HG02885 (cell line): ENCODE measurements around the gene NPIPA5.
"Not testable (repeated sequence)": the region's sequence is repeated elsewhere in the genome, so short reads cannot be mapped to it uniquely, and the experiment has no call there.

ENCODE experiments used
- ATAC-seq: cut with Tn5 transposase; IDR thresholded peaks from one replicate; pipeline ENCODE4 v1.9.1; 2021; ENCODE audit warnings: mild to moderate bottlenecking; ENCODE audit not compliant: unreplicated experiment, poor library complexity

Gene NPIPA5

DNA sequence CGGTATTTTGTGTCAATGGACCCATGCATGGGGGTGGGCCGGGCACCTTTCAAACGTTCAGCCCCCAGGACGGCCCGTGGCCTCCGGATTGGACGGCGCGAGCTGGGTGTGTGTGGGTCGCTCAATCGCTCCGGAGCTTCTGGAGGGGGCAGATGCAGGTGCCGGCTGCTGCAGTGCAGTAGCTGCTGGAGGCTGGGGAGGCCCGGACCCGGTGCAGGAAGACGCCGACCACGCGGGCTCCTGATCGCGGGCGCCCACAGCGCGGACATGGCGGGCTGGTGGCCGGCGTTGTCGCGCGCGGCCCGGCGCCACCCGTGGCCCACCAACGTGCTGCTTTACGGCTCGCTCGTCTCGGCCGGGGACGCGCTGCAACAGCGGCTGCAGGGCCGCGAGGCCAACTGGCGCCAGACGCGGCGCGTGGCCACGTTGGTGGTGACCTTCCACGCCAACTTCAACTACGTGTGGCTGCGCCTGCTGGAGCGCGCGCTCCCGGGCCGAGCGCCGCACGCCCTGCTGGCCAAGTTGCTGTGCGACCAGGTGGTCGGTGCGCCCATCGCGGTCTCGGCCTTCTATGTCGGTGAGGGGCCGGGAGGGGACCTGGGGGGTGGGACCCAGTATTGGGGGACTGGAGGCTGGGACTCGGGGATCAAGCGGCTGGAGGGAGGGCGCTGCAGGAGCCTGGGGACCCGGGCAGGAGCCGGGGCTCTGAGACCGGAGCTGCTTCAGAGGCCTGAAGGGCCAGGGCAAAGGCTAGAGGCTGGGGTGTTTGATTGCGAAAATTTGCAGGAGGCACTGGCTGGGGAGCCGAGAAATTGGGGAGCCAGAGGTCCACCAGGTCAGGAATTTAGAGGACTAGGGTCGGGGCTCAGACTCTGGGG, 17.8 kb upstream of the NPIPA5 start, which contains the start of gene MPV17L:
Gene MPV17L (plus strand): TSS at position 124 of the 878 bp plus-strand sequence. CDS start 144 bp downstream, at position 268.
- ATAC-seq, result not testable (repeated sequence)

GRCh38 chr16:15393025-15393424, 14.9 kb upstream of the NPIPA5 start:
- not testable (repeated sequence) for ATAC-seq

DNA sequence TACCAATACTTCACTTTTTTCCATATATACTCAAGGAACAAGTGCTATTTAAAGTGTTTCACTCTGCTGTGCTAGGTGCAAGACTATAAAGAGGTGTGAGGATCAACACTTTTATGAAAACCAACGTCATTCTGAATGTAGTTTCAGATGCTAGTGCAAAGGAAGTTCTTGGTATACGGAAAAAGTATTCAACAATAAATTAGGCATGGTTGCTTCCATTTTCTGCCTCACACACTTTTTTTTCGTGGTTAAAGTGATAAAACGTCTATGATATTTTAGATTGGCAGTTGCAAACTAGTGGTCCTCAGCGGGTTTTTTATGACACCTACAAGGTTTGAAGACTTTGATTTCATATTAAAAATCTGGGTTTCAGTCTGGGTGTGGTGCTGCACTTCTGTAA, 11.8 kb upstream of the NPIPA5 start:
- not testable (repeated sequence) for ATAC-seq

GRCh38 chr16:15388060-15388459, 10.0 kb upstream of the NPIPA5 start:
- ATAC-seq, result not testable (repeated sequence)

DNA sequence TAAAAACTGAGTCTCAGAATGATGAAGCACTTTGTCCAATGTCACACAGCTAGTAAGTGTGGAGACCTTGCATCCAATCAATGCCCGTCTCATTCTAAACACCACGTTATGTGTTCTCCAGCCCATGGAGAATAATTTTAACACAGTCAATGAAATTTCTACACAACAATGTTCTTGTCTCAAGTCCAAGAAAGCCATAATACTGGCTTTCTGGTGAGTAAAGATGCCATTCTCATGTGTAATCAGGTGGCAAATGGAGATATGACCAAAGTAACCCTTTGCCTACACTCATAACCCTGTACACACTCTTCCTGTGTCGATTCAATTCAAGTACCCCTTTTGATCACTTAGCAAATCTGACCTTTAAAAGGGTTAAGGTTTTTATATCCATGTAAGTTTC, 4.7 kb upstream of the NPIPA5 start:
- not testable (repeated sequence) for ATAC-seq

- not testable (repeated sequence) for ATAC-seq
Measured at GRCh38 chr16:15357495-15357894, 20.6 kb downstream of the NPIPA5 start.

DNA sequence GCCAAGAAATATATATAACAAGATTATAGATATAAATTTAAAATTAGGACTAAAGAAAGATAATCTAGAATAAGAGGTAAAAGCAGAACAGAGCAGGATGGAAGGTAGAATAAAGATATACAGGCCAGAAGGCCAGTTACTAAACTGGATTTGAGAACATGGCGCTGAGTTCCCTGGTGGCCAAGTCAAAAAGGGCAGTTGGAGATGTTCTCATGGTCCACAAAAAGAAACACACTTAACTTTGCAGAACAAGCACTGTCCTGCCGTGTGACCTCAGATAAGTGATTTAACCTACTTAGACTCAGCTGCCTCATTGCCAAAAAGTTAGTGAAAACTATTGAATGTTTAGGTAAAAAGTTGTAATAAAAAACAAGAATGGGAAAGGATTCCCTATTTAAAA, 23.2 kb downstream of the NPIPA5 start:
- not testable (repeated sequence) for ATAC-seq

DNA sequence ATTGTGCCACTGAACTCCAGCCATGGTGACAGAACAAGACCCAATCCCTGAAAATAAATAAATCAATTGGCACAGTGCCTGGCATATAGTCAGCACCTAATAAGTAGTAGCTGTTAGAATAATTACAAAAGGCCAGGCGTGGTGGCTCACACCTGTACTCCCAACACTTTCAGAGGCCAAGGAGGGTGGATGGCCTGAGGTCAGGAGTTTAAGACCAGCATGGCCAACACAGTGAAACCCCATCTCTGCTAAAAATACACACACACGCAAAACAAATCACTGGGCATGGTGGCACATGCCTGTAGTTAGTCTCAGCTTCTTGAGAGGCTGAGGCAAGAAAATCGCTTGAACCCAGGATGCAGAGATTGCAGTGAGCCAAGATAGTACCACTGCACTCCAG, 25.2 kb downstream of the NPIPA5 start:
- ATAC-seq, result not testable (repeated sequence)

- not testable (repeated sequence) for ATAC-seq
Measured at GRCh38 chr16:15351745-15352144, 26.3 kb downstream of the NPIPA5 start.

GRCh38 chr16:15351251-15351650, 26.8 kb downstream of the NPIPA5 start:
- ATAC-seq, result not testable (repeated sequence)

GRCh38 chr16:15348721-15349120, 29.4 kb downstream of the NPIPA5 start:
- not testable (repeated sequence) for ATAC-seq

DNA sequence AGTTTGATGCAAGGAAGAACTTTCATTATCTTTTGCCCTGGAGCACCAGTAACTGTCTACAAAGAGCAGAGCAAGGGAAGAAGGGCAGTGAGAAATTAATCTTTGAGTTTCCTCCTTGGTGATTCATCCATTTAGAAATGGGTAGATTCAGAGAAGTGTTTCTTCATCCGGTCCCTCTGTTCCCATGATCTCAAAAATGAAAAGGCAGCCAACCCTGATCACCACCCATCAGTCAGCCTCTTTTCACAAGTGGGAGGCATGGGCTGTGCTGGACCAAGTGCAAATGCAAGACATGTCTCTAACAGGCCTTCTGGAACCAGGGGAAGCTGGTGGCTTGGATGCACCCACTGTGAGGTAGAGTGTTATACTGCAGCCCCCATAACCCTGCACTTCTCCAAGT, 35.8 kb downstream of the NPIPA5 start:
- ATAC-seq, result not testable (repeated sequence)

- ATAC-seq, result not testable (repeated sequence)
Measured at GRCh38 chr16:15338986-15339385, 39.1 kb downstream of the NPIPA5 start.

DNA sequence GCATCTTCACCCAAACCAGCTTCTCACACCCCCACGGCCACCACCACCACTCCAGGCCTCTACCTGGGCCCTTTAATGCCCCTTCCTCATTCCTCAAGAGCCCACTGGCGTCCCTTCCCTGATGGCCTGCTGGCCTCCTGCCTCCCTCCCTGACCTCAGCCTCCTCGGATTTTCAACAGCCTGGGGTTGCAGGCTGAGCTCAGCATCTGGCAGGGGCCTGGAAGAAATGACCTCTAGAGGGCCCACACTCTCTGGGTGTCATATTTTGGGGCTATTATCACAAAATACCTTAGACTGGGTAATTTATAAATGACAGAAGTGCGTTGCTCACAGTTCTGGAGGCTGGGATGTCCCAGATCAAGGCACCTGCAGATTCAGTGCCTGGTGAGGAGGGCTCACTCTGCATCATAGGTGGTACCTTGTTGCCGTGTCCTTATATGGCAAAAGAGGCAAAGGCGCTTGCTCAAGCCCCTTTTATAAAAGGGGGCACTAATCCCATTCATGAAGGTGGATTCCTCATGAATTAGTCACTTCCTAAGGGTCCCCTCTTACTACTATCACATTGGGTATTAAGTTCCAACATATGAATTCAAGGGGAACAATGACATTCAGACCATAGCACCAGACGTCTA, 40.0 kb downstream of the NPIPA5 start:
- ATAC-seq, result not testable (repeated sequence)

DNA sequence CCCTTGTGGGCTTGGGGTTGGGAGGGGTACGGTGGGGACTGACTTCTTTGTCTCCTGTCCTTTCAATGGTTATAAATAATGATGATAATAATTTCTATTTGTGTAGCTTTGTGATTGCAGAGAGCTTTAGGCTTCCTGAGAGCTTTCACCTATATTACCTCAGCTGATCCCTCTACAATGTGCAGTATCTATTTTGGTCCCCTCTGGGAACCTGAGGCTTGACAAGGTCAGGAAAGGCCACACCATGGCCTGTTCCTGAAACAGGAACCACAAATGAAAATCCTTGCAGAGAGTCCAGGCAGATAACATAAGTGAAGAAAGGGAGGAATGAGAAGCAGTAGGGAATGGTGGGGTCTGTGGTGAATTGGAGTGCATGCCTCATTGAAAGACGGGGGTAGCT, 42.5 kb downstream of the NPIPA5 start:
- not testable (repeated sequence) for ATAC-seq

DNA sequence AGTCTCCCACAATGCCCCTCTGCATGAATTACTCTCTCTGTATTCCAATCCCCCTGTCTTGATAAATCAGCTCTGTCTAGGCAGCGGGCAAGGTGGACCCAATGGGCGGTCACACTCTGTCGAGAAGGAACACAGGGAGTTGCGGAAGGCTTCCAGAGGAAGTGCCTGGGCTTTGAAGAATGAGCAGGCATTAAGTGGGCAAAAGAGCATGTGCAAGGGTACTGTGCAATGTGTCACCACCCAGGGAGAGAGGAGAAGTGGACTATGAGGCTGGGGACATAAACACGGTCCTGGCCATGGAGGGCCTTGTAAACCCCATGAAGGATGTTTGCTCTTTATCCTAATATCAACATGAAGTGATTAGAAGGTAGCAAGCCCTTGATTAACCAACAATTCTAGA, 44.1 kb downstream of the NPIPA5 start:
- ATAC-seq, result not testable (repeated sequence)

DNA sequence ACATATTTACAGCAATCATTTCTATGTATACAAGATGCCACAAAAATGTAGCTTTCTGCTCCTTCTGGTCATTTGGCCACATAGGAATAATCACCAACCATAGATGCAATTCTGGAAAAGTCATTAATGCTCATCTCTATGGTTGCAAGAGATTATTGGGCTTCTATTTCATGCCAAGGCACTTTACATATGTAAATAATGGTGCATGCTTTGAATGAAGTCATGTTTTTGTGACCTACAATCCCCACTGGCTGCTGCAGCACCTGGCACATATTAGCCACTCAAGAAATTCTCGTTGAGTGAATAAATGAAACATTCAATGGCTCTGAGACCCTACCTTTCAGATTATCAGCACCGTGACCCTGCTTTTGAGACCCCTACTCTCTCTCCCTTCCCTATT, 47.1 kb downstream of the NPIPA5 start:
- ATAC-seq, result not testable (repeated sequence)

- not testable (repeated sequence) for ATAC-seq
Measured at GRCh38 chr16:15324954-15325353, 53.1 kb downstream of the NPIPA5 start.

DNA sequence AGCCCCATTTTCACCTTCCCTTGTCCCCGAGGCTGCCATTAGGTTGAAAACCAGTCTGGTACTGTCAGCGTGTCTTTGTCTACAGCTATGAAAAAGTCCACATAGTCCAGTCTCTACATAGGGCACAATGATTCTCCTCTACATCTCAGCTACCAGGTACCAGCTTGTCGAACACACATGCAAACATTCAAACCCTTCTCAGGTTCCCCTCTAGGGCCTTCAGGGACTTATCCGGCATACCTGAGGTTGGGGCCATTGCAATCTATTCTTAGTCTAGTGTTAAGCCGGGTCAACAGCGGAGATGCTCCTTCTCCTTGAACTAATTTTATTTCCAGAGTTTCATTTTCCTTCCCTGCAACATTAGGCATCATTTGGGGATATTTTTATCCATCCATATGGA, 54.7 kb downstream of the NPIPA5 start:
- ATAC-seq, result not testable (repeated sequence)

DNA sequence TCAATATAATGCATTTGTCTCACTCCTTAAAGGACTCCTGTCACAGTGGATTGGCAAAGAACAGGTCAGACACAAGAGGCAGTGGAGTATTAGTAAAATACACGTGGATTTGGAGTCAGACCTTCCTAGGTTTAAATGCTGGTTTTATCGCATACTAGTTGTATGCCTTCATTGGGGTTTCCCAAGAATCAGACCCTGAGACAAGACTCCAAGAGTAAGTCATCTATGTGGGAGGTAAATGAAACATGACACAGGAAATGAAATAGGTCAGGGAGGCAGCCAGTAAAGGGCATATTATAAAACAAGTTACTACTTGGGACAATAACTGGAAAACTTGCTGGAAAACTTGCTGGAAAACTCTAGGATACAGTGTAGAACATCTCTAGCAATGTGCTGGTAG, 56.9 kb downstream of the NPIPA5 start:
- not testable (repeated sequence) for ATAC-seq

DNA sequence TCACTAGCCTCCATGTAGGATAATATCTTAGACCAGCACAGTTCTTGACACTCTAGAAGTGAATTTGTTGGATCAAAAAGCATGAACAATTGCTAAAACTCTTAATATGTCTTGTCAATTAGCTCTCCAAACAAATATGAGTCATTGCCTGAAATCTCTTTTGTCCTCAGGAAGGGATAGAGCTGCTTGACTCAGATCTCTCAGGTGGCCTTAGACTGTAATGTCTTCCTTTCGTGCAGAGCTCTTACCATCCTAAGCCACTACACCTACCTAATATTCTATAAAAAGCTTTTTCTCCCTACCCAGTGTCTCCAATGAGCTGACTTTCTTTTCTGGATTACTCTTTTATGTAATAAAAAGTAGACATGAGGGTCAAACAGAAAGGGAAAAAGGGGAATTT, 63.5 kb downstream of the NPIPA5 start:
- not testable (repeated sequence) for ATAC-seq
